ENCODE data around the gene ANKRD31. TPM values are rescaled to one million over a fixed set of nuclear protein-coding genes. Genes with fewer than 3 reads are reported as not detected.

Gene ANKRD31
- not detected for polyA plus RNA-seq (2012; ENCODE audit: insufficient read length, low read depth)

GRCh38 chr5:75236322-75237316, at the start of gene ANKRD31:
Gene ANKRD31, minus strand, starts transcription at chr5:75236878. Its CDS starts 192 bp downstream, at chr5:75236686.
- peak; percentile 62; the same call in 1 of the 2 replicates for TF ChIP-seq POLR2AphosphoS5 (IDR thresholded peaks at IDR 0.05; ENCODE audit: low read depth, low read length)
- TF ChIP-seq REST (IDR thresholded peaks at IDR 0.05; ENCODE audit: insufficient read depth in 1 of 2, low read depth in 2 of 2, low read length in 2 of 2): no peak
- peak; percentile 78 for TF ChIP-seq FOXP2 (optimal IDR thresholded peaks at IDR 0.05; ENCODE audit: borderline replicate concordance, extremely low read depth, extremely low read length, insufficient read depth)

GRCh38 chr5:75286211-75286773, 49.6 kb upstream of the ANKRD31 start:
- TF ChIP-seq FOXP2 (optimal IDR thresholded peaks at IDR 0.05; ENCODE audit: borderline replicate concordance, extremely low read depth, extremely low read length, insufficient read depth) (no peak), REST (IDR thresholded peaks at IDR 0.05; ENCODE audit: insufficient read depth in 1 of 2, low read depth in 2 of 2, low read length in 2 of 2) (no peak), TAF1 (IDR thresholded peaks at IDR 0.05; ENCODE audit: borderline replicate concordance, insufficient read depth, low read length) (no peak), POLR2AphosphoS5 (IDR thresholded peaks at IDR 0.05; ENCODE audit: low read depth, low read length) (no peak), SIN3A (IDR thresholded peaks at IDR 0.05; ENCODE audit: borderline replicate concordance, insufficient read depth, low read length) (no peak)

- TF ChIP-seq POLR2AphosphoS5 (IDR thresholded peaks at IDR 0.05; ENCODE audit: low read depth, low read length) (no peak), REST (IDR thresholded peaks at IDR 0.05; ENCODE audit: insufficient read depth in 1 of 2, low read depth in 2 of 2, low read length in 2 of 2) (no peak), SIN3A (IDR thresholded peaks at IDR 0.05; ENCODE audit: borderline replicate concordance, insufficient read depth, low read length) (no peak), TAF1 (IDR thresholded peaks at IDR 0.05; ENCODE audit: borderline replicate concordance, insufficient read depth, low read length) (no peak), FOXP2 (optimal IDR thresholded peaks at IDR 0.05; ENCODE audit: borderline replicate concordance, extremely low read depth, extremely low read length, insufficient read depth) (no peak)
These were observed 45.9 kb upstream of the ANKRD31 start for GRCh38 chr5:75282581-75282980.

- no peak for TF ChIP-seq REST (IDR thresholded peaks at IDR 0.05; ENCODE audit: insufficient read depth in 1 of 2, low read depth in 2 of 2, low read length in 2 of 2)
- no peak for TF ChIP-seq FOXP2 (optimal IDR thresholded peaks at IDR 0.05; ENCODE audit: borderline replicate concordance, extremely low read depth, extremely low read length, insufficient read depth)
- TF ChIP-seq SIN3A (IDR thresholded peaks at IDR 0.05; ENCODE audit: borderline replicate concordance, insufficient read depth, low read length): no peak
- TF ChIP-seq TAF1 (IDR thresholded peaks at IDR 0.05; ENCODE audit: borderline replicate concordance, insufficient read depth, low read length): no peak
- no peak for TF ChIP-seq POLR2AphosphoS5 (IDR thresholded peaks at IDR 0.05; ENCODE audit: low read depth, low read length)
These were observed 45.2 kb upstream of the ANKRD31 start for GRCh38 chr5:75281716-75282465.
